ENCODE measurements around the gene MED12.
A peak's percentile ranks its signal among the peaks of the same experiment; 100 is the strongest.

The MED12 gene

GRCh38 chrX:71143508-71143907 lies 25.1 kb downstream of the MED12 start:
- TF ChIP-seq CTCF (IDR thresholded peaks at IDR 0.05; ENCODE audit: low read depth, low read length), result no peak
- in situ Hi-C loops (cut with HindIII; ENCODE audit: low sequenced_read_pairs), result no loop called here
- H3K4me3 ChIP-seq (ENCODE audit: low read depth, low read length), result no peak overlapping the region
- DNase-seq (ENCODE audit: low read depth, low spot score), result peak; percentile 15

GRCh38 chrX:71144651-71145050 lies 26.3 kb downstream of the MED12 start, which contains the start of gene NLGN3:
Gene NLGN3, plus strand, starts transcription at chrX:71144841. Its CDS starts 2,909 bp downstream, at chrX:71147750.
- H3K4me3 ChIP-seq (ENCODE audit: low read depth, low read length), result peak within 1 kb of the TSS; percentile 9
- in situ Hi-C loops (cut with HindIII; ENCODE audit: low sequenced_read_pairs), result no loop called here
- no peak for DNase-seq (ENCODE audit: low read depth, low spot score)
- no peak for TF ChIP-seq CTCF (IDR thresholded peaks at IDR 0.05; ENCODE audit: low read depth, low read length)

- no peak for TF ChIP-seq CTCF (IDR thresholded peaks at IDR 0.05; ENCODE audit: low read depth, low read length)
- in situ Hi-C loops (cut with HindIII; ENCODE audit: low sequenced_read_pairs), result no loop called here
- DNase-seq (ENCODE audit: low read depth, low spot score), result no peak
- H3K4me3 ChIP-seq (ENCODE audit: low read depth, low read length), result no peak overlapping the region
Measured at GRCh38 chrX:71147496-71148277, 29.3 kb downstream of the MED12 start.

- DNase-seq (ENCODE audit: low read depth, low spot score), result no peak
- in situ Hi-C loops (cut with HindIII; ENCODE audit: low sequenced_read_pairs), result no loop called here
- no peak for TF ChIP-seq CTCF (IDR thresholded peaks at IDR 0.05; ENCODE audit: low read depth, low read length)
- no peak overlapping the region for H3K4me3 ChIP-seq (ENCODE audit: low read depth, low read length)
Measured at GRCh38 chrX:71148278-71148663, 29.9 kb downstream of the MED12 start.

- in situ Hi-C loops (cut with HindIII; ENCODE audit: low sequenced_read_pairs), result no loop called here
- DNase-seq (ENCODE audit: low read depth, low spot score), result no peak
- no peak for TF ChIP-seq CTCF (IDR thresholded peaks at IDR 0.05; ENCODE audit: low read depth, low read length)
- H3K4me3 ChIP-seq (ENCODE audit: low read depth, low read length), result no peak overlapping the region
Measured at GRCh38 chrX:71151366-71151765, 33.0 kb downstream of the MED12 start.

GRCh38 chrX:71154196-71154595 lies 35.8 kb downstream of the MED12 start:
- H3K4me3 ChIP-seq (ENCODE audit: low read depth, low read length), result no peak overlapping the region
- in situ Hi-C loops (cut with HindIII; ENCODE audit: low sequenced_read_pairs), result no loop called here
- no peak for TF ChIP-seq CTCF (IDR thresholded peaks at IDR 0.05; ENCODE audit: low read depth, low read length)
- DNase-seq (ENCODE audit: low read depth, low spot score), result no peak

Measured in astrocyte of the spinal cord (primary cell).